Measurements from ENCODE around the gene CDC42BPA. TPM values are rescaled to one million over a fixed set of nuclear protein-coding genes. Genes with fewer than 3 reads are reported as not detected.

Gene CDC42BPA
- polyA plus RNA-seq, 1 donor from 2014 or later, result 22.9 TPM

GRCh38 chr1:227304665-227305064 is 13.6 kb downstream of the CDC42BPA start:
- Histone ChIP-seq H3K36me3 (ENCODE audit: insufficient read depth, low read length) (no peaks in the 10 kb centered on the region), H3K4me2 (ENCODE audit: low read length) (no peak overlapping the region), H3K4me3 (ENCODE audit: low read length) (no peak overlapping the region), H3F3A (ENCODE audit: insufficient read depth, low read length, poor library complexity, severe bottlenecking) (no peaks in the 10 kb centered on the region), H3K9me3 (ENCODE audit: low read length) (no peaks in the 10 kb centered on the region), H3K27ac (ENCODE audit: low read length) (no peak overlapping the region), H3K9me2 (ENCODE audit: insufficient read depth, low read length) (no peaks in the 10 kb centered on the region), H3K9ac (ENCODE audit: low read length) (no peak overlapping the region), H4K20me1 (ENCODE audit: insufficient read depth) (no peaks in the 10 kb centered on the region), H3K79me2 (replicated peaks; ENCODE audit: insufficient read depth, low read length) (peaks cover 51% of the 10 kb centered on the region), H3K27me3 (ENCODE audit: insufficient read depth, low read depth, low read length) (no peaks in the 10 kb centered on the region), H2AFZ (ENCODE audit: low read depth, low read length) (no peak overlapping the region)
- TF ChIP-seq SMC3 (conservative IDR thresholded peaks at IDR 0.05; ENCODE audit: poor library complexity), result no peak
- TF ChIP-seq, protein P1, sequence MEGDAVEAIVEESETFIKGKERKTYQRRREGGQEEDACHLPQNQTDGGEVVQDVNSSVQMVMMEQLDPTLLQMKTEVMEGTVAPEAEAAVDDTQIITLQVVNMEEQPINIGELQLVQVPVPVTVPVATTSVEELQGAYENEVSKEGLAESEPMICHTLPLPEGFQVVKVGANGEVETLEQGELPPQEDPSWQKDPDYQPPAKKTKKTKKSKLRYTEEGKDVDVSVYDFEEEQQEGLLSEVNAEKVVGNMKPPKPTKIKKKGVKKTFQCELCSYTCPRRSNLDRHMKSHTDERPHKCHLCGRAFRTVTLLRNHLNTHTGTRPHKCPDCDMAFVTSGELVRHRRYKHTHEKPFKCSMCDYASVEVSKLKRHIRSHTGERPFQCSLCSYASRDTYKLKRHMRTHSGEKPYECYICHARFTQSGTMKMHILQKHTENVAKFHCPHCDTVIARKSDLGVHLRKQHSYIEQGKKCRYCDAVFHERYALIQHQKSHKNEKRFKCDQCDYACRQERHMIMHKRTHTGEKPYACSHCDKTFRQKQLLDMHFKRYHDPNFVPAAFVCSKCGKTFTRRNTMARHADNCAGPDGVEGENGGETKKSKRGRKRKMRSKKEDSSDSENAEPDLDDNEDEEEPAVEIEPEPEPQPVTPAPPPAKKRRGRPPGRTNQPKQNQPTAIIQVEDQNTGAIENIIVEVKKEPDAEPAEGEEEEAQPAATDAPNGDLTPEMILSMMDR (IDR thresholded peaks at IDR 0.05; ENCODE audit: poor library complexity, severe bottlenecking), result no peak
- TF ChIP-seq POLR2AphosphoS5 (IDR thresholded peaks at IDR 0.05), result no peak
- TF ChIP-seq, protein P2, sequence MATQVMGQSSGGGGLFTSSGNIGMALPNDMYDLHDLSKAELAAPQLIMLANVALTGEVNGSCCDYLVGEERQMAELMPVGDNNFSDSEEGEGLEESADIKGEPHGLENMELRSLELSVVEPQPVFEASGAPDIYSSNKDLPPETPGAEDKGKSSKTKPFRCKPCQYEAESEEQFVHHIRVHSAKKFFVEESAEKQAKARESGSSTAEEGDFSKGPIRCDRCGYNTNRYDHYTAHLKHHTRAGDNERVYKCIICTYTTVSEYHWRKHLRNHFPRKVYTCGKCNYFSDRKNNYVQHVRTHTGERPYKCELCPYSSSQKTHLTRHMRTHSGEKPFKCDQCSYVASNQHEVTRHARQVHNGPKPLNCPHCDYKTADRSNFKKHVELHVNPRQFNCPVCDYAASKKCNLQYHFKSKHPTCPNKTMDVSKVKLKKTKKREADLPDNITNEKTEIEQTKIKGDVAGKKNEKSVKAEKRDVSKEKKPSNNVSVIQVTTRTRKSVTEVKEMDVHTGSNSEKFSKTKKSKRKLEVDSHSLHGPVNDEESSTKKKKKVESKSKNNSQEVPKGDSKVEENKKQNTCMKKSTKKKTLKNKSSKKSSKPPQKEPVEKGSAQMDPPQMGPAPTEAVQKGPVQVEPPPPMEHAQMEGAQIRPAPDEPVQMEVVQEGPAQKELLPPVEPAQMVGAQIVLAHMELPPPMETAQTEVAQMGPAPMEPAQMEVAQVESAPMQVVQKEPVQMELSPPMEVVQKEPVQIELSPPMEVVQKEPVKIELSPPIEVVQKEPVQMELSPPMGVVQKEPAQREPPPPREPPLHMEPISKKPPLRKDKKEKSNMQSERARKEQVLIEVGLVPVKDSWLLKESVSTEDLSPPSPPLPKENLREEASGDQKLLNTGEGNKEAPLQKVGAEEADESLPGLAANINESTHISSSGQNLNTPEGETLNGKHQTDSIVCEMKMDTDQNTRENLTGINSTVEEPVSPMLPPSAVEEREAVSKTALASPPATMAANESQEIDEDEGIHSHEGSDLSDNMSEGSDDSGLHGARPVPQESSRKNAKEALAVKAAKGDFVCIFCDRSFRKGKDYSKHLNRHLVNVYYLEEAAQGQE (IDR thresholded peaks at IDR 0.05; ENCODE audit: borderline replicate concordance), result no peak
- TF ChIP-seq MXI1 (conservative IDR thresholded peaks at IDR 0.05; ENCODE audit: poor library complexity, severe bottlenecking), result no peak
- no peak for TF ChIP-seq EZH2 (IDR thresholded peaks at IDR 0.05; ENCODE audit: borderline replicate concordance, insufficient read depth, low read length, poor library complexity, severe bottlenecking)
- no peak for TF ChIP-seq TAF1 (IDR thresholded peaks at IDR 0.05; ENCODE audit: low read depth)
- TF ChIP-seq EP300 (conservative IDR thresholded peaks at IDR 0.05; ENCODE audit: poor library complexity, severe bottlenecking), result no peak
- no peak for TF ChIP-seq RAD21 (conservative IDR thresholded peaks at IDR 0.05)

DNA sequence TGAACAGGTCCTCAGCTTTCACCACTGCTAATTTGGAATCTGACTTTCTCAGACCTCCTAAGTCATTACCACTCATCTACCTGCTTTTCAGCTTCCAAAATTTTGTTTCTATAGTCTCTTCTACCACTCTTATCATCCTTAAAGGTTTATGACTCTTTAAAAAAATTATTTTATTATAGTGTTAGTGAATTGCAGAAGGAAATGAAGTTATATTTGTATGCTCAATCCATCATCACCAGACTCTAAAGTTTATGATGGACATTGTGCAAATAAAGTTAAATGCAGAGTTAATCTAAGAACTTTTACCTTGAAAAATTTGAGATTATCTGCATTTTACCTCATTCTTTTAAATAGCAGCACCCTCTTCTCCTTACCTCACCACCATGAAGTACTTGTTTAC is 14.6 kb downstream of the CDC42BPA start:
- Histone ChIP-seq H3K9ac (ENCODE audit: low read length) (no peak overlapping the region), H3K27ac (ENCODE audit: low read length) (no peak overlapping the region), H3K27me3 (ENCODE audit: insufficient read depth, low read depth, low read length) (no peaks in the 10 kb centered on the region), H3K9me3 (ENCODE audit: low read length) (no peaks in the 10 kb centered on the region), H2AFZ (ENCODE audit: low read depth, low read length) (no peak overlapping the region), H3K4me3 (ENCODE audit: low read length) (no peak overlapping the region), H3K4me2 (ENCODE audit: low read length) (no peak overlapping the region), H3K79me2 (replicated peaks; ENCODE audit: insufficient read depth, low read length) (peaks cover 41% of the 10 kb centered on the region), H3K9me2 (ENCODE audit: insufficient read depth, low read length) (no peaks in the 10 kb centered on the region), H3F3A (ENCODE audit: insufficient read depth, low read length, poor library complexity, severe bottlenecking) (no peaks in the 10 kb centered on the region), H3K36me3 (ENCODE audit: insufficient read depth, low read length) (no peaks in the 10 kb centered on the region), H4K20me1 (ENCODE audit: insufficient read depth) (no peaks in the 10 kb centered on the region)
- no peak for TF ChIP-seq SMC3 (conservative IDR thresholded peaks at IDR 0.05; ENCODE audit: poor library complexity)
- TF ChIP-seq TAF1 (IDR thresholded peaks at IDR 0.05; ENCODE audit: low read depth), result no peak

DNA sequence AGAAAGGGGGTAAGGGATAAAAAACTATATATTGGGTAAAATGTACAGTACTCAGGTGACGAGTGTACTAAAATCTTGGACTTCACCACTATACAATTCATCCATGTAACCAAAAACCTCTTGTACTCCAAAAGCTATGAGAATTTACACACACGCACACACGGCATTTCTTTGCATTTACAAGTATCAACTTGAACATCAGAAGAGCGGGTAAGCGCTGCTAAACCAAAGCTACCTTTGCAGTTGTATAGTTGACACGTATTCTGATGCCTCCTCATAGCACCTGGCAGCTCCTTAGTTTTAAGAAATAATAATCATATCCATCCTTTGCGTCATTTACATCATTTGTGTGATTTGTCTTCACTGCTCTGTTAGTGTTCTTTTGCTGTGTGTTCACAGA is 17.6 kb downstream of the CDC42BPA start:
- H3K9me3 ChIP-seq (ENCODE audit: low read length), result no peaks in the 10 kb centered on the region
- H3K27ac ChIP-seq (ENCODE audit: low read length), result no peak overlapping the region
- peaks cover 34% of the 10 kb centered on the region for H3K79me2 ChIP-seq (replicated peaks; ENCODE audit: insufficient read depth, low read length)
- H3K9me2 ChIP-seq (ENCODE audit: insufficient read depth, low read length), result no peaks in the 10 kb centered on the region
- H2AFZ ChIP-seq (ENCODE audit: low read depth, low read length), result no peak overlapping the region
- TF ChIP-seq RAD21 (conservative IDR thresholded peaks at IDR 0.05) (no peak), EP300 (conservative IDR thresholded peaks at IDR 0.05; ENCODE audit: poor library complexity, severe bottlenecking) (no peak), EZH2 (IDR thresholded peaks at IDR 0.05; ENCODE audit: borderline replicate concordance, insufficient read depth, low read length, poor library complexity, severe bottlenecking) (no peak), TAF1 (IDR thresholded peaks at IDR 0.05; ENCODE audit: low read depth) (no peak), SMC3 (conservative IDR thresholded peaks at IDR 0.05; ENCODE audit: poor library complexity) (no peak)
- H3K4me3 ChIP-seq (ENCODE audit: low read length), result no peak overlapping the region
- H3F3A ChIP-seq (ENCODE audit: insufficient read depth, low read length, poor library complexity, severe bottlenecking), result no peaks in the 10 kb centered on the region
- no peaks in the 10 kb centered on the region for H4K20me1 ChIP-seq (ENCODE audit: insufficient read depth)
- H3K36me3 ChIP-seq (ENCODE audit: insufficient read depth, low read length), result peaks cover 3% of the 10 kb centered on the region
- H3K4me2 ChIP-seq (ENCODE audit: low read length), result no peak overlapping the region
- no peak overlapping the region for H3K9ac ChIP-seq (ENCODE audit: low read length)
- H3K27me3 ChIP-seq (ENCODE audit: insufficient read depth, low read depth, low read length), result no peaks in the 10 kb centered on the region
